Heart right ventricle (tissue), 16 donors: ENCODE measurements around the gene TBC1D24. TPM values are rescaled to one million over a fixed set of nuclear protein-coding genes. Genes with fewer than 3 reads are reported as not detected.

ENCODE experiments used
- ATAC-seq, 8 donors: fragments of 200-7000 bp; cut with Tn5 transposase; one replicate each; pipeline ENCODE4 v1.9.1; 2020; ENCODE audit warnings: mild to moderate bottlenecking in 8 of 8, moderate library complexity in 8 of 8, moderate number of reproducible peaks in 1 of 8
- DNase-seq, 2 donors: peaks; one replicate each; pipeline ENCODE4 v3.0.0-alpha.2; 2020
- H3K27ac ChIP-seq, 10 donors: fragments of 200-600 bp; sonication (generic) in 2 of 10; one replicate each; pipeline versions ENCODE4 v1.5.0 to v1.8.0; 2020 to 2022; ENCODE audit warnings: mild to moderate bottlenecking in 3 of 10
- H3K27me3 ChIP-seq, 7 donors: fragments of 200-600 bp; one replicate each; pipeline ENCODE4 v1.8.0; 2021 to 2022; ENCODE audit warnings: mild to moderate bottlenecking in 2 of 7
- H3K36me3 ChIP-seq, 9 donors: fragments of 200-600 bp; sonication (generic) in 1 of 9; one replicate each; pipeline versions ENCODE4 v1.5.0 to v1.8.0; 2020 to 2022; ENCODE audit warnings: mild to moderate bottlenecking in 2 of 9
- H3K4me1 ChIP-seq, 9 donors: fragments of 200-600 bp; sonication (generic) in 1 of 9; one replicate each; pipeline versions ENCODE4 v1.5.0 to v1.8.0; 2020 to 2022; ENCODE audit warnings: mild to moderate bottlenecking in 4 of 9
- H3K4me3 ChIP-seq, 10 donors: fragments of 200-600 bp; sonication (generic) in 2 of 10; one replicate each; pipeline versions ENCODE4 v1.5.0 to v1.8.0; 2020 to 2022; ENCODE audit warnings: mild to moderate bottlenecking in 7 of 10, moderate library complexity in 2 of 10
- H3K9me3 ChIP-seq, 11 donors: fragments of 200-600 bp in 10 of 11; sonication (generic) in 2 of 11; one replicate each; pipeline versions ENCODE4 v1.5.0 to v1.8.0; 2013 to 2022; ENCODE audit warnings: mild to moderate bottlenecking in 2 of 11, control low read depth in 1 of 11, moderate library complexity in 1 of 11
- CTCF ChIP-seq, 9 donors: fragments of 200-600 bp; sonication (generic) in 2 of 9; IDR thresholded peaks; one replicate each; pipeline versions ENCODE4 v1.5.0 to v1.8.0; 2021 to 2022; ENCODE audit warnings: antibody characterized with exemption in 9 of 9, mild to moderate bottlenecking in 5 of 9, moderate library complexity in 1 of 9
- WGBS, 2 donors: extraction: QIAGEN DNeasy Blood & Tissue Kit; methylation state at CpG; one replicate each; pipeline ENCODE4 v1.1.7; 2013; ENCODE audit warnings: inconsistent platforms in 1 of 2; 5-methylcytosine and 5-hydroxymethylcytosine counted together
- intact Hi-C, 10 donors: fragments of 100-400 bp; cut with DNase I; formaldehyde crosslinking; loops; one replicate each; pipeline versions ENCODE4 v1.11.1 to v1.14.2; 2022
- long read RNA-seq, 3 donors: library from polyadenylated mRNA; unstranded; transcript quantifications; one replicate each; pipeline ENCODE4 v2.0.0, GENCODE V29; 2020 to 2021
- polyA plus RNA-seq, 2 donors: library from polyadenylated mRNA; stranded (reverse); fragments of 200-250 nt; gene quantifications; one replicate each; pipeline ENCODE4 v1.2.3, GENCODE V29; 2013
- total RNA-seq, 10 donors: library from RNA; stranded (reverse); fragmentation: NEBNext Ultra II Directional in 3 of 10; extraction: Animal tissue kit (Norgen Biotek cat#: 25700) in 3 of 10; gene quantifications; one replicate each; pipeline versions ENCODE4 v1.2.1 to v1.2.4, GENCODE V29; 2021 to 2023
- donor health status: Arrhythmogenic right ventricular cardiomyopathy.
- donor health status: ischemic (EF 13 %, LVEDD 7.1; RV severe dilation, severe dysfunction).
- donor health status: healthy with polysubstance abuse.
- donor health status: DM: no; HTN: yes; CAD: no.
- donor health status: DM: no; HTN: no; CAD: no.
- donor health status: ischemic (EF 25% LVEDD 6.9; RV normal size, moderate dysfunction).
- donor health status: ischemic (EF 25% LVEDD 5.7; RV mildly dilated, moderate dysfunction).
- donor health status: healthy.
- donor health status: DM: yes; HTN: yes; CAD: no.
- donor health status: Ischemic cardiomyopathy.
- donor health status: ischemic (EF 35%, LVEDD 5.7; RV mildly dilated, moderate dysfunction).
- donor health status: nonischemic (EF 11% LVEDD 7.7; RV severe dilation, severe dysfunction).
- donor health status: DM: yes; HTN: yes; CAD: no.
- donor health status: PGD.
- donor health status: ischemic (EF 29% LVEDD 5.4; RV normal size, mild dysfunction).
- donor health status: nonischemic (EF 23%, LVEDD 6.1; RV moderate dilation, normal function).

TBC1D24 gene
- 10 to 100 TPM in 4 of 10 donors, 1 to 10 TPM in 6; 6.2 to 14.9 (median 9.2) TPM for total RNA-seq
- 1 to 10 TPM; 3.4 to 5.4 TPM for polyA plus RNA-seq
- long read RNA-seq, donor 1, partial matches to known transcripts, result 0 of 1 reads
- long read RNA-seq, donor 1, other reads (novel, unspliced or antisense), result 1 of 1 reads
- long read RNA-seq, donor 2, partial matches to known transcripts, result 1 of 1 reads
- long read RNA-seq, donor 2, other reads (novel, unspliced or antisense), result 0 of 1 reads
- long read RNA-seq, donor 3, partial matches to known transcripts, result 2 of 2 reads
- long read RNA-seq, donor 3, other reads (novel, unspliced or antisense), result 0 of 2 reads

- peaks cover 11 to 37% (median 36%) of the 10 kb centered on the region in 7 donors for H3K27me3 ChIP-seq
- H3K9me3 ChIP-seq, result no peaks in the 10 kb centered on the region
- intact Hi-C loops, result loop anchor here in 1 of 10 donors (2.0 kb wide), 1 partner anchor 22 kb away; no protein-coding TSS in a partner anchor
- H3K36me3 ChIP-seq, result peaks cover 0 to 4% (median 0%) of the 10 kb centered on the region in 9 donors
- DNase-seq (peak; percentile 84 to 92), ATAC-seq (peak; percentile 89 to 96 (median 93))
- WGBS, 2 donors, result 0 to 1% methylated on average over 33 to 77 of the region's 77 CpGs
- TF ChIP-seq CTCF (IDR thresholded peaks at IDR 0.05), result no peak
- peak within 1 kb of the TSS; percentile 37 to 94 (median 88) for H3K27ac ChIP-seq
- H3K4me3 ChIP-seq, result peak within 1 kb of the TSS; percentile 64 to 89 (median 76)
- H3K4me1 ChIP-seq, result peaks cover 22 to 46% (median 38%) of the 10 kb centered on the region in 9 donors
Observed at GRCh38 chr16:2474877-2475412, at the start of gene TBC1D24. Gene TBC1D24 (plus strand): TSS chr16:2475127. CDS start chr16:2496149, 21,022 bp downstream.

DNA sequence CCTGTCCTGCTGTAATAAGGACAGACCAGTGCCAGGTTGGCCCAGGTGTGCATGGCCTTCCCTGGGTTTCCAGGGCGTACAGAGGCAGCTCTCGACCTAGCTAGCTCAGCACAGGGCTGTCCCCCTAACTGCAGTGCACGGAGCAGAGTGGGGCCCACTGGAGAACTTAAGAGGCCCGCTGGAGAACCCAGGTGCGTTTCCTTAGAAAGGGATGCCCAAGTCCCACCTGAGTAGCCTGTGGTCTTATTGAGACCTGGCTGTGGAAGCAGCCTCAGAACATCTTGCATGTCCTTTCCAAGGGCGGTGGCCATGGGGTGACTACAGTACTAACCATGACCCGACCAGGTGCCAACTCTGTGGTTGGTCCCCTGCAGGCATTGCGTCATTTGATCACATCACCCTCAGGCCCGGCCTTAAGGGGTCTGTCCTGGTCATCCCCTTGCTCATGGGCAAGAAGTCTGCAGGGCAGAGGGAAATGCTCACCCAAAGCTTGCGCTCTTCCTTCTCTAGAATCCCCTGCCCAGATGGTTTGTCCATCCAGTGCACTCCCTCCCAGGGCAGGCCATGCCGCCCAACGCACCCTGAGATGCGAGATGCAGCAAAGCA lies 49.0 kb upstream of the TBC1D24 start:
- no peaks in the 10 kb centered on the region for H3K36me3 ChIP-seq
- no peak for TF ChIP-seq CTCF (IDR thresholded peaks at IDR 0.05)
- DNase-seq (no peak), ATAC-seq (no peak)
- no peaks in the 10 kb centered on the region for H3K27me3 ChIP-seq
- no peak overlapping the region for H3K4me3 ChIP-seq
- H3K27ac ChIP-seq, result no peak overlapping the region
- intact Hi-C loops, result loop anchor here in 7 of 10 donors (5.0 to 10.0 kb wide), 6 partner anchors 71 to 159 kb away; partner anchors contain the start of genes ABCA3 (in 2 of the 7) and RNPS1 (in 1 of the 7)
- peaks cover 6 to 22% (median 19%) of the 10 kb centered on the region in 9 donors for H3K4me1 ChIP-seq
- H3K9me3 ChIP-seq, result no peaks in the 10 kb centered on the region
- WGBS, 2 donors, result 93 to 95% methylated on average over 13 of the region's 13 CpGs

- H3K9me3 ChIP-seq, result no peaks in the 10 kb centered on the region
- H3K4me1 ChIP-seq, result peaks cover 6 to 22% (median 19%) of the 10 kb centered on the region in 9 donors
- no peaks in the 10 kb centered on the region for H3K27me3 ChIP-seq
- intact Hi-C loops, result loop anchor here in 7 of 10 donors (5.0 to 10.0 kb wide), 6 partner anchors 70 to 160 kb away; partner anchors contain the start of genes ABCA3 (in 2 of the 7) and RNPS1 (in 1 of the 7)
- ATAC-seq (no peak), DNase-seq (no peak)
- H3K4me3 ChIP-seq, result no peak overlapping the region
- H3K36me3 ChIP-seq, result peaks cover 0 to 7% (median 0%) of the 10 kb centered on the region in 9 donors
- WGBS, 2 donors, result 92 to 93% methylated on average over 6 of the region's 6 CpGs
- no peak for TF ChIP-seq CTCF (IDR thresholded peaks at IDR 0.05)
- H3K27ac ChIP-seq, result no peak overlapping the region
Observed at GRCh38 chr16:2426941-2427361, 48.0 kb upstream of the TBC1D24 start.

GRCh38 chr16:2427526-2427925 lies 47.4 kb upstream of the TBC1D24 start:
- no peak overlapping the region for H3K4me3 ChIP-seq
- peaks cover 6 to 22% (median 19%) of the 10 kb centered on the region in 9 donors for H3K4me1 ChIP-seq
- H3K36me3 ChIP-seq, result peaks cover 0 to 13% (median 0%) of the 10 kb centered on the region in 9 donors
- no peak for TF ChIP-seq CTCF (IDR thresholded peaks at IDR 0.05)
- H3K27me3 ChIP-seq, result no peaks in the 10 kb centered on the region
- WGBS, 2 donors, result 73 to 83% methylated on average over 4 of the region's 4 CpGs
- H3K27ac ChIP-seq, result no peak overlapping the region
- DNase-seq (no peak), ATAC-seq (no peak)
- intact Hi-C loops, result loop anchor here in 7 of 10 donors (5.0 to 10.0 kb wide), 6 partner anchors 70 to 160 kb away; partner anchors contain the start of genes ABCA3 (in 2 of the 7) and RNPS1 (in 1 of the 7)
- H3K9me3 ChIP-seq, result no peaks in the 10 kb centered on the region
